ENCODE results near the gene ZRANB3.

Gene ZRANB3

DNA sequence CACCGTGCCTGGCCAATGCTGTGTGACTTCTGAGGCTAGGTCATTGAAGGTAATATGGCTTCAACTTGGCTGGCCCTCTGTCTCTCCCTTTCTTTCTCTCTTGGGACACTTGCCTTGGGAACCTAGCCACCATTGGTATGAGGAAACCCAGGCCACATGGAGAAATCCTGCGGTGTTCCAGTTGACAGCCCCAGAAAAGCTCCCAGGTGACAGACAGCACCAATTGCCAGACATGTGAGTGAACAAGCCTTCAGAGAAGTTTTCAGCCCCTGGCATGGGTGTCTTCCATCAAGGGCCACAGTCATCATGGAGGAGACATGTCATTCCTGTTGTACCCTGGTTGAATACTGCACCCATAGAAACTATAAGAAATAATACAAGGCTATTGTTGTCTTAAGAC lies 292.4 kb downstream of the ZRANB3 start:
- Histone ChIP-seq H3K9ac (no peak overlapping the region), H4K20me1 (no peaks in the 10 kb centered on the region), H3K27ac (no peak overlapping the region; a peak in 1 of 22 replicates), H3K9me3 (replicated peaks in 1 of 11) (peaks cover 0 to 9% (median 7%) of the 10 kb centered on the region in 11 experiments; a peak in 10 of 22 replicates), H3K36me3 (peaks cover 0 to 9% (median 5%) of the 10 kb centered on the region in 11 experiments; a peak in 5 of 22 replicates), H3K4me2 (no peak overlapping the region), H3K4me3 (no peak overlapping the region), H3K27me3 (no peaks in the 10 kb centered on the region), H3K4me1 (peaks cover 0 to 11% (median 4%) of the 10 kb centered on the region in 10 experiments; a peak in 5 of 20 replicates)
- no peak for TF ChIP-seq Cebpa-rat (IDR thresholded peaks at IDR 0.05)

DNA sequence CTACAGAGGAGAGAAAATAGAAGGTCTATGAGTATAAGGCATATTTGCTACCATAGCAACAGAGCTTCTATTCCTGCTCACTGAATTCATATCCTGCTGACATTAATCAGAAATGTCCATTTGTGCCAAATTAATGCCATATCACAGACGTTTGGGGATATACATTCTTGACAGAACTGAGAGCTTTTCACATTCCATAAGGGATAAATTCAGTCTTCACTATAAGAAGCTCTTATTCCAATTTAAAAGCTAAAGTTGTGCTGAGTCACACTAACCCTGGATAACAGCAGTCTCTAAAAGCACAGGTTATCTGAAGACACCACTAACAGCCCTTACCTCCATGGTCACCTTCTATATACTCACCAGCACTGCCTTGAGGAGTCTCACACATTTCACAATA lies 300.9 kb downstream of the ZRANB3 start:
- TF ChIP-seq Cebpa-rat (IDR thresholded peaks at IDR 0.05) = no peak
- no peak overlapping the region for H3K27ac ChIP-seq

DNA sequence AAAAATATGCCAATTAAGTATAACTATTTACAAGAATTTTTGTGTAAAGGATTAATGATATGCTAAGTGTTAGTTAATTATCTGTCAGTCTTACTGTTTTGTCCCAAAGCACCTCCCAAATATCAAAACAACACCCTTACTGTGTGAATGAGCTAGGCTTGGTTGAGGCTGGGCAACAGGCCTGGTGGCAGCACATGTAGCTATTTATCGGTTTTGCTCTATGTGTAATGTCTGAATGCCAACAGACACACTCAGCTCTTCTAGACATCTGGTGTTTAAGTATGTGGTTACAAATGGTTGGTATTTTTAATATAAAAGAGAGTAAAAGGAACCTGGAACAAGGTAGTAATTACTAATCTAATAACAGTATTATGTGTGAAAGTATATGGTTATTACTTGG lies 303.6 kb downstream of the ZRANB3 start:
- no peak overlapping the region for H3K4me3 ChIP-seq
- H3K27me3 ChIP-seq = no peaks in the 10 kb centered on the region
- H3K9ac ChIP-seq = no peak overlapping the region
- H3K4me1 ChIP-seq = no peaks in the 10 kb centered on the region
- no peak overlapping the region for H3K27ac ChIP-seq
- no peaks in the 10 kb centered on the region for H4K20me1 ChIP-seq
- peaks cover 0 to 16% (median 9%) of the 10 kb centered on the region in 11 experiments; a peak in 7 of 22 replicates for H3K9me3 ChIP-seq (replicated peaks in 1 of 11)
- no peak overlapping the region for H3K4me2 ChIP-seq
- H3K36me3 ChIP-seq = peaks cover 0 to 24% (median 8%) of the 10 kb centered on the region in 11 experiments; a peak in 10 of 22 replicates
- no peak for TF ChIP-seq Cebpa-rat (IDR thresholded peaks at IDR 0.05)

More for the DNA sequence above, 300.9 kb downstream of the ZRANB3 start:
- Histone ChIP-seq H4K20me1 (no peaks in the 10 kb centered on the region), H3K27me3 (no peaks in the 10 kb centered on the region), H3K9ac (no peak overlapping the region), H3K4me3 (no peak overlapping the region), H3K4me1 (no peaks in the 10 kb centered on the region), H3K36me3 (peaks cover 0 to 24% (median 8%) of the 10 kb centered on the region in 11 experiments; a peak in 10 of 22 replicates), H3K4me2 (no peak overlapping the region), H3K9me3 (replicated peaks in 1 of 11) (peaks cover 0 to 19% (median 9%) of the 10 kb centered on the region in 11 experiments; a peak in 7 of 22 replicates)

DNA sequence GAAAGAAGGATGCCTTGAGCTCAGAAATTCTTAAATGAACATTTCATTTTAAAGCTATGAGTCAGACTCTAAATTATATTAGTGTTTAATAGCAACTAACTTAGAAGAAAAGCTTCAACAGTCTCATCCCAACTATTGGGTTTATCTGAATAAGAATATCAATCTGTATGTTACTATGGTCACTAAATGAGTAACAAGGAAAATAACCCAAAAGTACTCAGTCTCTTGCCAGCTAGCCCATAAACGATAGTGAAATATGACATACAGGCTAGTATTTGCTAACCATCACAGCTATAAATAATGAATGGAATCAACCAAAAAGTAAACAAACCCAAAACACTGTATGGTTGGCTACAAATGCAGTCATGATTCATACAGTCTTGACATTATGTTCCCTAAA lies 304.1 kb downstream of the ZRANB3 start:
- no peak for TF ChIP-seq Cebpa-rat (IDR thresholded peaks at IDR 0.05)
- Histone ChIP-seq H3K9ac (no peak overlapping the region), H3K4me3 (no peak overlapping the region), H3K36me3 (peaks cover 0 to 24% (median 8%) of the 10 kb centered on the region in 11 experiments; a peak in 10 of 22 replicates), H4K20me1 (no peaks in the 10 kb centered on the region), H3K27me3 (no peaks in the 10 kb centered on the region), H3K4me2 (no peak overlapping the region), H3K9me3 (replicated peaks in 1 of 11) (peaks cover 0 to 15% (median 8%) of the 10 kb centered on the region in 11 experiments; a peak in 7 of 22 replicates), H3K27ac (no peak overlapping the region), H3K4me1 (no peaks in the 10 kb centered on the region)

DNA sequence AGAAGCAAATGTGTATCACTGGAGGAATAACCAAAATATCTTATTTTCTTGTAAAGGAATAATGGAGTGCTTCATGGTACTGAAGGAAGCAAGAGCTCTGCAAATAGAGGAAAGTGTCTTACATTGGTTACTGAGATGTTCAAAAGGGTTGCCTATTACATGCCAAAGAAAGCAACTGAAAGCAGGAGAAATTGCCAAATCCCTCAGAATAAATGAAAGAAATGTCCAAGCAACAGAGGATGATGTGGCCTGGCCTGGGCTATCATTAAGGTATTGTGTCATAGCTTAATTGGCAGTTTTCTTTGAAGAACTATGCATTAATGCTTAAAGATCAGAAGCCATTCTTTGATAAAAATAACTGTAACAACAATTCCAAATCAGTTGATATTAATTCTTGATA lies 305.2 kb downstream of the ZRANB3 start:
- H3K4me1 ChIP-seq = no peaks in the 10 kb centered on the region
- H3K36me3 ChIP-seq = peaks cover 0 to 24% (median 8%) of the 10 kb centered on the region in 11 experiments; a peak in 10 of 22 replicates
- no peak overlapping the region for H3K27ac ChIP-seq
- peaks cover 0 to 8% (median 0%) of the 10 kb centered on the region in 11 experiments; a peak in 2 of 22 replicates for H3K9me3 ChIP-seq (replicated peaks in 1 of 11)
- H3K27me3 ChIP-seq = no peaks in the 10 kb centered on the region
- no peak overlapping the region for H3K4me2 ChIP-seq
- H3K4me3 ChIP-seq = no peak overlapping the region
- TF ChIP-seq Cebpa-rat (IDR thresholded peaks at IDR 0.05) = no peak
- H3K9ac ChIP-seq = no peak overlapping the region
- no peaks in the 10 kb centered on the region for H4K20me1 ChIP-seq

DNA sequence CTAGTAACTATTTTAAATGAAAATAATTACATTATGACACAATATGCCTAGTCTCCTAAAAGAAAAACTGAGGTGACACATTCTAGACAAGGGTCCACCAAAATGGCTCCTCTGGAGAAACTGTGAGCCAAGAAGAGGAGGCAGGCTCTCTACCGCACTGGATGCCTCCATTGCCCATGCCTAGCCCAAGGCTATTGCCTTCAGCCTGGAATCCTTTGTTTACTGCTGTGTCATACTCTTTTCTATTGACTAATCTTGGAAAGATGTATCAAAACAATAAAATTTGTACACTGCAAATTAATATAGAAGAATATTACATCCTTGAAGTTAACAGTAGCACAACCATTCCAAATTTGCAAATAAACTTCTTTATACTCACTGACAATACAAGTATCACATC lies 311.8 kb downstream of the ZRANB3 start:
- H3K9ac ChIP-seq = no peak overlapping the region
- H3K4me2 ChIP-seq = no peak overlapping the region
- 0 out of 22 replicates have a peak, but pooled peaks cover 0 to 3% (median 0%) of the 10 kb centered on the region in 11 experiments for H3K9me3 ChIP-seq (replicated peaks in 1 of 11)
- no peaks in the 10 kb centered on the region for H3K4me1 ChIP-seq
- no peak overlapping the region for H3K4me3 ChIP-seq
- no peaks in the 10 kb centered on the region for H4K20me1 ChIP-seq
- H3K27me3 ChIP-seq = no peaks in the 10 kb centered on the region
- no peak for TF ChIP-seq Cebpa-rat (IDR thresholded peaks at IDR 0.05)
- H3K36me3 ChIP-seq = peaks cover 0 to 34% (median 15%) of the 10 kb centered on the region in 11 experiments; a peak in 6 of 22 replicates
- no peak overlapping the region for H3K27ac ChIP-seq

DNA sequence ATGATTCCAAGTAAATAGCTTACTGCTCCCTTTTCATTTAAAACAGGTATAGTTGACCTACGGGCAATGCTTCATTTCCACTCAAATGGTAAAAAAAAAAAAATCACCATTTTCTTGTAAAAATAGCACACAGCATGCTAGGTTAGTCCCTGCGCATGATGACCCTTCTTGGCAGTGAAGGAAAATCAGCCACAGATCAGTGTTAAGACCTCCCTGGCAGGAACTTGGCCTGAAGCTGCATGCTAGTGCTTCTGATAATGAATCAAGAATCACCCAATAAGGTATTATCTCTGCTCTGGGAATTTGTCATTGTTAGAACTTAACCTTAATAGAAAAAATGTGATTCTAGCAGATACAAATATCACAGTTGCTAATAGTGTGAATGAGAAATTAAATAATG lies 312.6 kb downstream of the ZRANB3 start:
- no peaks in the 10 kb centered on the region for H3K27me3 ChIP-seq
- no peak overlapping the region for H3K4me2 ChIP-seq
- TF ChIP-seq Cebpa-rat (IDR thresholded peaks at IDR 0.05) = no peak
- H3K36me3 ChIP-seq = peaks cover 0 to 34% (median 15%) of the 10 kb centered on the region in 11 experiments; a peak in 6 of 22 replicates
- H3K9me3 ChIP-seq (replicated peaks in 1 of 11) = peaks cover 0 to 7% (median 0%) of the 10 kb centered on the region in 11 experiments; a peak in 1 of 22 replicates
- no peaks in the 10 kb centered on the region for H3K4me1 ChIP-seq
- H3K27ac ChIP-seq = no peak overlapping the region
- H4K20me1 ChIP-seq = no peaks in the 10 kb centered on the region
- H3K4me3 ChIP-seq = no peak overlapping the region
- no peak overlapping the region for H3K9ac ChIP-seq

DNA sequence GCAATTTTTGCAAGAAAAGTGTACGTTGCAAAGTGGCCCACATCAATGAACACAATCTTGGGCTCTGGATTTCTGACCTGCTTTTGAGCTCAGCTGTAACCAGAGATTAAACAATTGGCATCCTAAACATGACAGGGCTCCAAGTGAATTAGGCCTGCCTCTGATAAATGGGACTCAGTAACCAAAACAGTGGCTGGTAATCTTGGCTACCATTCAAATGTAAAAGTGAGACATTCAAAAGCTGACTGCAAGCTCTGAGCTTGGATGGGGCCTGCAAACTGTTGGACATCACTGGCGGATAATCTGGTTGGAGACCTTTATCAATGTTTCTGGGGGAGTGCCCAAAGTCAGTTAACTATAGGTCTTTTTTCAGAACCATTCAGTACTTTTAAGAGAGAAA lies 318.3 kb downstream of the ZRANB3 start:
- Histone ChIP-seq H3K4me3 (no peak overlapping the region), H3K4me2 (no peak overlapping the region), H3K9me3 (replicated peaks in 1 of 11) (peaks cover 0 to 5% (median 0%) of the 10 kb centered on the region in 11 experiments; a peak in 1 of 22 replicates), H3K36me3 (peaks cover 0 to 22% (median 9%) of the 10 kb centered on the region in 11 experiments; a peak in 7 of 22 replicates), H3K27me3 (no peaks in the 10 kb centered on the region), H4K20me1 (no peaks in the 10 kb centered on the region), H3K27ac (no peak overlapping the region), H3K4me1 (peaks cover 0 to 8% (median 5%) of the 10 kb centered on the region in 10 experiments; a peak in 7 of 20 replicates), H3K9ac (no peak overlapping the region)
- TF ChIP-seq Cebpa-rat (IDR thresholded peaks at IDR 0.05) = no peak

DNA sequence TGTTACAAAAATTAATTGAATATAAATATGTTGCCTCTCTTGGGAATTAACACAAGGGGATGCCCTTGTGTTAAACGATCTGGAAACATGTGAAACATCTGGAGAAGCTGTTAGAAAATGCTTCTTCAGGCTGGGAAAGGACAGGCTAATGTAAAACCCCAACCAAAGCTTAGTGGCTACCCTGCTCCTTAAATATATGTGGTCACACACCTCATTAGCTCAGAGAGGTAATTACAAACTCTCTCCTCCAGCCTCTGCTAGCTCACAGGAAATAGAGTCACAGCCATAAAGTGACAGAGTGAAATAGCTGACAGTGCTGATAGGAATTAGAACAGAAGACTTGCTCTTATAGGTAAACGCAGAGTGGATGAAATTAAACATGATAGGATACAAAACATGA lies 323.0 kb downstream of the ZRANB3 start:
- peaks cover 0 to 9% (median 5%) of the 10 kb centered on the region in 10 experiments; a peak in 7 of 20 replicates for H3K4me1 ChIP-seq
- H4K20me1 ChIP-seq = no peaks in the 10 kb centered on the region
- H3K4me3 ChIP-seq = no peak overlapping the region
- TF ChIP-seq Cebpa-rat (IDR thresholded peaks at IDR 0.05) = no peak
- no peaks in the 10 kb centered on the region for H3K9me3 ChIP-seq (replicated peaks in 1 of 11)
- peaks cover 0 to 10% (median 0%) of the 10 kb centered on the region in 11 experiments; a peak in 4 of 22 replicates for H3K36me3 ChIP-seq
- no peak overlapping the region for H3K9ac ChIP-seq
- no peaks in the 10 kb centered on the region for H3K27me3 ChIP-seq
- no peak overlapping the region for H3K27ac ChIP-seq
- peak overlapping the region in 4 of 11 experiments; percentile 6 to 37 (median 13); a peak in 4 of 22 replicates for H3K4me2 ChIP-seq

DNA sequence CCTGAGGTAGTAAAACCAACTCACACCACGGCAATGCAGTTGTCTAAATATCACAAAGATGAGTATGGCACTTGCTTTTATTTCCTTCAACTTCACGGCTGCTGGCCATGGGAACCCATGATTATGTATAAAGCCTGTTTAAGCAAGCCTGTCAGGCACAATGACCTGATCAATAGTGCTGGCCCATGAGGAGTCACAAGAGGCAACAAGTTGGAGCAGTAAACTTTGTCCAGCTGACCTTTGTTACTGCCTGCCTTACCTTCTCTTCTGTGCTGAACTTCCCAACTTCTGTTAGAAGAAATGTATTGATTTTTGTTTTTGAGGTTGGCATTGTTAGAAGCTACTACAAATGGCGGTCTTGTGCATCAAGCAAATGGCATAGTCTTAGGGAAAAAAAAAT lies 327.1 kb downstream of the ZRANB3 start:
- no peak overlapping the region for H3K4me3 ChIP-seq
- H3K27me3 ChIP-seq = no peaks in the 10 kb centered on the region
- H3K4me1 ChIP-seq = peaks cover 0 to 9% (median 5%) of the 10 kb centered on the region in 10 experiments; a peak in 7 of 20 replicates
- no peak overlapping the region for H3K27ac ChIP-seq
- no peak for TF ChIP-seq Cebpa-rat (IDR thresholded peaks at IDR 0.05)
- no peaks in the 10 kb centered on the region for H4K20me1 ChIP-seq
- H3K9me3 ChIP-seq (replicated peaks in 1 of 11) = no peaks in the 10 kb centered on the region
- no peak overlapping the region for H3K9ac ChIP-seq
- H3K4me2 ChIP-seq = no peak overlapping the region
- peaks cover 0 to 20% (median 0%) of the 10 kb centered on the region in 11 experiments; a peak in 5 of 22 replicates for H3K36me3 ChIP-seq
